Ovary (tissue), 9 donors: Measurements from ENCODE around the gene FEM1B. TPM values are rescaled to one million over a fixed set of nuclear protein-coding genes. Genes with fewer than 3 reads are reported as not detected.

Experiments used
- DNase-seq, 5 donors: peaks; one replicate each; pipeline ENCODE4 v3.0.0-alpha.2; 2019 to 2020
- H3K27ac ChIP-seq, 2 donors: fragments of 200-600 bp; one replicate each; pipeline versions ENCODE4 v1.5.1 to v1.8.0; 2019 to 2022
- H3K27me3 ChIP-seq: fragments of 200-600 bp; one replicate; pipeline ENCODE4 v1.8.0; 2022
- H3K36me3 ChIP-seq: fragments of 200-600 bp; sonication (generic); one replicate; pipeline ENCODE4 v1.5.1; 2019
- H3K4me1 ChIP-seq: one replicate; pipeline ENCODE4 v1.8.1; 2013; ENCODE audit warnings: mild to moderate bottlenecking, moderate library complexity; ENCODE audit not compliant: insufficient read depth
- H3K4me3 ChIP-seq: fragments of 200-600 bp; sonication (generic); one replicate; pipeline ENCODE4 v1.5.1; 2017
- H3K9me3 ChIP-seq, 2 donors: fragments of 200-600 bp in 1 of 2; sonication (generic) in 1 of 2; one replicate each; pipeline versions ENCODE4 v1.5.1 to v1.8.1; 2013 to 2019; ENCODE audit warnings: mild to moderate bottlenecking in 1 of 2, moderate library complexity in 1 of 2
- EP300 ChIP-seq: sonication (generic); formaldehyde crosslinking; IDR thresholded peaks from one replicate; pipeline ENCODE4 v1.6.1; 2017; ENCODE audit warnings: antibody characterized with exemption
- POLR2A ChIP-seq: fragments of 450-650 bp; IDR thresholded peaks from one replicate; pipeline ENCODE4 v1.6.1; 2017; ENCODE audit warnings: antibody characterized with exemption, mild to moderate bottlenecking, moderate library complexity
- WGBS, 3 donors: extraction: QIAGEN DNeasy Blood & Tissue Kit in 1 of 3; methylation state at CpG; one replicate each; pipeline versions ENCODE4 v1.1.5 to v1.1.7; 2013 to 2017; 5-methylcytosine and 5-hydroxymethylcytosine counted together
- intact Hi-C, 4 donors: fragments of 100-400 bp; cut with DNase I; formaldehyde crosslinking; loops; one replicate each; pipeline versions ENCODE4 v1.11.0 to v1.15.1; 2022 to 2023
- polyA plus RNA-seq, 2 donors: library from polyadenylated mRNA; stranded (reverse); fragments of 200-250 nt in 1 of 2; fragments of 350-450 nt in 1 of 2; fragmentation: Illumina TruSeq in 1 of 2; extraction: RNeasy Lipid Tissue Mini Kit (QIAGEN cat#74804) in 1 of 2; gene quantifications; one replicate each; pipeline ENCODE4 v1.2.3, GENCODE V29; 2013 to 2014
- total RNA-seq, 7 donors: library from RNA; depleted of rRNA in 2 of 7; stranded (reverse); fragments of >200 nt in 2 of 7; fragmentation: NEBNext Ultra II Directional in 3 of 7; extraction: Animal tissue kit (Norgen Biotek cat#: 25700) in 3 of 7; gene quantifications; one replicate each; pipeline versions ENCODE4 v1.1.0 to v1.2.4, GENCODE V29; 2016 to 2023
- TF ChIP-seq, protein P1 (sequence below), 3 donors: fragments of 450-650 bp in 2 of 3; fragments of 200-600 bp in 1 of 3; IDR thresholded peaks; one replicate each; pipeline versions ENCODE4 v1.5.1 to v1.8.0; 2016 to 2022; ENCODE audit warnings: antibody characterized with exemption in 3 of 3, mild to moderate bottlenecking in 1 of 3
- donor health status: DM: no; HTN: no; CAD: no; lungs with moderate emphysema.
- donor health status: DM: no; HTN: no; CAD: no.
- donor health status: Bipolar disorder and iron deficiency.
- donor health status: DM: yes; HTN: yes; CAD: no.
- donor health status: DM: no; HTN: no; CAD: no.
- donor health status: DM: yes; HTN: yes; CAD: no.

FEM1B gene
- total and polyA plus RNA-seq, 9 donors: 15.8 to 83.2 (median 54.8) TPM

DNA sequence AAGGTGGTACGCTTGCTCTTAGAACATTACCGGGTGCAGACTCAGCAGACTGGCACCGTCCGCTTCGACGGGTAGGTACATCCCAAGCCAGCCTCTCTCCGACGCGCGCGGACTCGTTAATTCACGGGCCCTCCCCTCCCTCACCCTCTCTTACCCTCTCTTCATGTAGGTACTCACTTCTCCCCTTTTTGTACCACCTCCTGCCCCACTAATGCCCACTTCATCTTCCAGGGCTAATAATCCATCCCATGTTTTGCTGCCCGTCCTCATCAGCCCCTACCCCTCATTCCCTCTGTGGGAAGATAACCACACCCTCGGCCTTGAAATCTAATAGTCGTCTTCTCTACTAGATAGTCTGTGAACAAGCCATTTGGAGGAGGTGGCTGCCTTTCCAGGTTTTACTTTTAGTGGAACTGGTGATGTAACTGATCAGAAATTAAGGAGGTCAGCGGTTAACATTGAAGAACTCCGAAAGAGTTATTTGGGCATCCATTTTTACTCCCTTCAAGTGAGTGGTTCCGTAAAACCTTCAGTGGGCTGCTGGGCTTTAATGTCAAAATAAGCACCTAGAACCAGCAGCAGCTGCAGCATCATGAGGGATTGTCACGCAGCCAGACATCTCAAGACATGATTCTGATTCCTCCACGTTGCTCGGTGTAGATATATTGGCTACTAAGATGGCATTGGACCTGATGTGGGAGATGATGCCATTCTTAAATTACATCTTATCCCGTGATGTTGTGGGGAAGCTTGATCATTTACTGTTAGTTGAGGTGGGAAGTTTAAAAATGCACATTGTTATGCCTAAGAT lies 1.3 kb downstream of the FEM1B start:
- Histone ChIP-seq H3K4me1 (peaks cover 13% of the 10 kb centered on the region), H3K9me3 (no peaks in the 10 kb centered on the region), H3K4me3 (peak overlapping the region; percentile 54), H3K27ac (peak overlapping the region; percentile 82 to 99), H3K36me3 (no peaks in the 10 kb centered on the region), H3K27me3 (no peaks in the 10 kb centered on the region)
- intact Hi-C loops: no loop called here
- peak in 1 of 5 donors; percentile 42 for DNase-seq
- 0 to 1% (median 0%) methylated on average over 23 of the region's 23 CpGs for WGBS, 3 donors
- TF ChIP-seq, protein P1, sequence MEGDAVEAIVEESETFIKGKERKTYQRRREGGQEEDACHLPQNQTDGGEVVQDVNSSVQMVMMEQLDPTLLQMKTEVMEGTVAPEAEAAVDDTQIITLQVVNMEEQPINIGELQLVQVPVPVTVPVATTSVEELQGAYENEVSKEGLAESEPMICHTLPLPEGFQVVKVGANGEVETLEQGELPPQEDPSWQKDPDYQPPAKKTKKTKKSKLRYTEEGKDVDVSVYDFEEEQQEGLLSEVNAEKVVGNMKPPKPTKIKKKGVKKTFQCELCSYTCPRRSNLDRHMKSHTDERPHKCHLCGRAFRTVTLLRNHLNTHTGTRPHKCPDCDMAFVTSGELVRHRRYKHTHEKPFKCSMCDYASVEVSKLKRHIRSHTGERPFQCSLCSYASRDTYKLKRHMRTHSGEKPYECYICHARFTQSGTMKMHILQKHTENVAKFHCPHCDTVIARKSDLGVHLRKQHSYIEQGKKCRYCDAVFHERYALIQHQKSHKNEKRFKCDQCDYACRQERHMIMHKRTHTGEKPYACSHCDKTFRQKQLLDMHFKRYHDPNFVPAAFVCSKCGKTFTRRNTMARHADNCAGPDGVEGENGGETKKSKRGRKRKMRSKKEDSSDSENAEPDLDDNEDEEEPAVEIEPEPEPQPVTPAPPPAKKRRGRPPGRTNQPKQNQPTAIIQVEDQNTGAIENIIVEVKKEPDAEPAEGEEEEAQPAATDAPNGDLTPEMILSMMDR (IDR thresholded peaks at IDR 0.05): no peak
- TF ChIP-seq POLR2A: no peak
- no peak for TF ChIP-seq EP300

DNA sequence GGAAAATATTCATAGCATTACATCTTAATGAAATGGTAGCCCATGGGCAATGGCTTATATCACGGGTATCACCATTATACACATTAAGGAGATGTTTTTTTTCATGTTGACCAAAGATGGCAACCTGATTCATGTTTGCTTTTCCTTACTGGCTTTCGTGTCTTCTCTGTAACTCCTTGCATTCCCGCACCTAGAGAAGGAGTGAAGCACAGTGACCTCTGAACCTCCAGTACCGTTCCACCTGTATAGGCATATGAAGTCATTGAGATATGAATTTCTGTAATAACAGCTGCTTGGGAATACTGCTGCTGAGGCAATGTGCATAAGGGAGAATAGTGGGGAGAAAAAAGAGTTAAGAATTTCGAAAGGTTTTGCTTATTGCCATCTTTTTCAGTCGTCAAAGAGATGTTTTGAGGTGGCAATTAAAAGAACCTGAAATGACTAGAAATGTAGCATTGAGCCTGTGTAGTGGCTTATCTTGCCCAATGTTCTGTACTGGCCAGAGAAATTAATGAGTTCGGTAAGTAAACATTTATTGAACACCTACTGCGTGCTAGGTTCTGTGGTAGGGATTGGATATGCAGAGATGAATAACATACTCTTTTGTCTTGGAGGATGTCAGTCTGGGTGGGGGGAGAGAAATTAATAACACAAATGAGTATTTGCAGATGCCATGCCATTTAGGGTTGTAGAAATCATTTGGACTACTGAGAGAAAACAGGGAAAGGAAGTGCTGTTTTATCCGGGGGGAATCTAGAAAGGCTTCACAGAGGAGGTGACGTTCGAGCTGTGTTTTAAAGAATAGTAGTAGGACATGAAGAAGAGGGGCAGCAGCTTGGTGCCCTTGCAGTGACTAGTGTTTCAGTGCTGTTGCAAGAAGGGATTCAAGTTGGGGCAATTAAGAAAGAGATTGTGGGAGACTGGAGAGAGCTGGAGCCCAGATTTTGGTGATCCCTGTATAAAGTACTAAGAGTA lies 2.5 kb downstream of the FEM1B start:
- intact Hi-C loops: no loop called here
- H3K27ac ChIP-seq: no peak overlapping the region
- no peaks in the 10 kb centered on the region for H3K9me3 ChIP-seq
- H3K4me1 ChIP-seq: peaks cover 13% of the 10 kb centered on the region
- WGBS, 3 donors: 13 to 22% (median 16%) methylated on average over 11 of the region's 11 CpGs
- no peak for TF ChIP-seq POLR2A
- TF ChIP-seq, protein P1 (IDR thresholded peaks at IDR 0.05): no peak
- TF ChIP-seq EP300: no peak
- no peak for DNase-seq
- H3K36me3 ChIP-seq: no peaks in the 10 kb centered on the region
- H3K4me3 ChIP-seq: peak overlapping the region; percentile 54
- no peaks in the 10 kb centered on the region for H3K27me3 ChIP-seq

DNA sequence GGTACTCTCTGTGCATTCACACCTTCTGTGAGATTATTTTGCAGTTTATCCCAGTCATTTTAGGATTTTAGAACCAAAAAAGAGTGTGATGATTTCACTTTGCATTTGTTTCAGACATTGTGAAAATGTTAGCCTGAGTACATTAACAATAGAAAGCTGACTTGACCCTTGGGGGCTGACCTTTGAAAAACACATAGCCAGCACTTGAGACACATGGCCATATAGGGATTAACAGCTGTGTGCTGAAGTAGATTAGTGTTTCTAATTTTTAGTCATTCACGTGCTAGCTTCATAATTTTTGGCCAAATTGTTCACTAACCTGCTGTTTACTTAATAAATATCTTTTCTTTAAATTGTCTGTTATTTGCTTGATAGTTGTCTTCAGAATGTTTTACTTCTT lies 3.5 kb downstream of the FEM1B start:
- Histone ChIP-seq H3K27ac (no peak overlapping the region), H3K4me1 (peaks cover 13% of the 10 kb centered on the region), H3K9me3 (no peaks in the 10 kb centered on the region), H3K36me3 (no peaks in the 10 kb centered on the region), H3K4me3 (peak overlapping the region; percentile 54), H3K27me3 (no peaks in the 10 kb centered on the region)
- DNase-seq: no peak
- intact Hi-C loops: no loop called here
- 4 to 10% (median 8%) methylated on average over 1 of the region's 1 CpG for WGBS, 3 donors
- no peak for TF ChIP-seq EP300

DNA sequence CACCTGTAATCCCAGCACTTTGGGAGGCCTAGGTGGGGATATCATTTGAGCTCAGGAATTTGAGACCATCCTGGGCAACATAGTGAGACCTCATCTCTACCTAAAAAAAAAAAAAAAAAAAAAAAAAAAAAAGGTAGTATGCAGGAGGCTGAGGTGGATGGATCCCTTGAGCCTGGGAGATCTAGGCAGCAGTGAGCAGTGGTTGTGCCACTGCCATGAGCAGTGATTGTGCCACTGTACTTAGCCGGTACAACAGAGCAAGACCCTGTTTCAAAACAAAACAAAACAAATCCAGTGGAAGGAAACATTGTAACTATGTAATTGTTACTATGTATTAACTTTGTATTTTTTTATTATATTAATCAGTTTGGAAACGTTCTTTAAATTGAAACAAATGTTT lies 5.9 kb downstream of the FEM1B start:
- intact Hi-C loops: no loop called here
- Histone ChIP-seq H3K27ac (no peak overlapping the region), H3K36me3 (no peaks in the 10 kb centered on the region), H3K4me1 (peaks cover 15% of the 10 kb centered on the region), H3K27me3 (no peaks in the 10 kb centered on the region), H3K9me3 (no peaks in the 10 kb centered on the region), H3K4me3 (no peak overlapping the region)
- 63 to 70% (median 66%) methylated on average over 2 of the region's 2 CpGs for WGBS, 3 donors
- no peak for DNase-seq
- TF ChIP-seq, protein P1 (IDR thresholded peaks at IDR 0.05): no peak
- TF ChIP-seq POLR2A (no peak), EP300 (no peak)
